Liver (tissue), 9 donors: ENCODE results near the gene BDKRB2. TPM values are rescaled to one million over a fixed set of nuclear protein-coding genes. Genes with fewer than 3 reads are reported as not detected.

ENCODE experiments used
- DNase-seq: peaks from one replicate; pipeline ENCODE4 v3.0.0-alpha.2; 2017; ENCODE audit warnings: low spot score
- H3K27ac ChIP-seq, 2 donors: one replicate each; pipeline ENCODE4 v1.7.0; 2013; ENCODE audit warnings: inconsistent platforms in 2 of 2, low read length in 2 of 2, control low read depth in 1 of 2, low read depth in 1 of 2, mild to moderate bottlenecking in 1 of 2
- H3K27me3 ChIP-seq, 4 donors: one replicate each; pipeline versions ENCODE4 v1.6.1 to v1.7.0; 2013; ENCODE audit warnings: low read length in 3 of 4, inconsistent platforms in 1 of 4, mild to moderate bottlenecking in 1 of 4, moderate library complexity in 1 of 4; ENCODE audit not compliant: control insufficient read depth in 4 of 4, insufficient read depth in 4 of 4
- H3K36me3 ChIP-seq, 4 donors: one replicate each; pipeline versions ENCODE4 v1.6.1 to v1.7.0; 2013; ENCODE audit warnings: low read length in 3 of 4, mild to moderate bottlenecking in 3 of 4, low read depth in 1 of 4, moderate library complexity in 1 of 4; ENCODE audit not compliant: control insufficient read depth in 4 of 4, insufficient read depth in 3 of 4
- H3K4me1 ChIP-seq, 4 donors: one replicate each; pipeline versions ENCODE4 v1.6.1 to v1.7.0; 2013; ENCODE audit warnings: low read length in 3 of 4, mild to moderate bottlenecking in 3 of 4, moderate library complexity in 1 of 4; ENCODE audit not compliant: control insufficient read depth in 4 of 4, insufficient read depth in 4 of 4
- H3K4me3 ChIP-seq, 3 donors: one replicate each; pipeline versions ENCODE4 v1.6.1 to v1.7.0; 2013; ENCODE audit warnings: low read length in 3 of 3, control low read depth in 1 of 3, low read depth in 1 of 3, mild to moderate bottlenecking in 1 of 3
- H3K9ac ChIP-seq, 2 donors: one replicate each; pipeline ENCODE4 v1.7.0; 2013; ENCODE audit warnings: low read length in 2 of 2, mild to moderate bottlenecking in 2 of 2, moderate library complexity in 2 of 2, control low read depth in 1 of 2, low read depth in 1 of 2
- H3K9me3 ChIP-seq, 4 donors: one replicate each; pipeline versions ENCODE4 v1.6.1 to v1.7.0; 2013; ENCODE audit warnings: low read length in 3 of 4; ENCODE audit not compliant: control insufficient read depth in 4 of 4
- ATF3 ChIP-seq: IDR thresholded peaks from 2 replicates; pipeline ENCODE4 v1.6.1; 2016; ENCODE audit warnings: antibody characterized with exemption
- CTCF ChIP-seq: fragments of 150-350 bp; IDR thresholded peaks from 2 replicates; pipeline ENCODE4 v1.5.1; 2017; ENCODE audit warnings: improper control_type of control experiment, low read depth, low read length; ENCODE audit not compliant: missing input control
- FOXA1 ChIP-seq: IDR thresholded peaks from 2 replicates; pipeline ENCODE4 v1.6.1; 2016; ENCODE audit warnings: antibody characterized with exemption
- FOXA2 ChIP-seq: IDR thresholded peaks from 2 replicates; pipeline ENCODE4 v1.6.1; 2016; ENCODE audit warnings: antibody characterized with exemption
- GABPA ChIP-seq, 2 donors: IDR thresholded peaks in 1 of 2; conservative IDR thresholded peaks in 1 of 2; 2 replicates each; pipeline ENCODE4 v1.6.1; 2016; ENCODE audit warnings: antibody characterized with exemption in 2 of 2, mild to moderate bottlenecking in 1 of 2, moderate library complexity in 1 of 2
- HNF4A ChIP-seq, 2 donors: conservative IDR thresholded peaks; 2 replicates each; pipeline ENCODE4 v1.6.1; 2016; ENCODE audit warnings: antibody characterized with exemption in 2 of 2, mild to moderate bottlenecking in 2 of 2
- HNF4G ChIP-seq: IDR thresholded peaks from 2 replicates; pipeline ENCODE4 v1.6.1; 2016; ENCODE audit warnings: antibody characterized with exemption
- JUND ChIP-seq, 2 donors: IDR thresholded peaks; 2 replicates each; pipeline ENCODE4 v1.6.1; 2016; ENCODE audit warnings: antibody characterized with exemption in 2 of 2
- MAX ChIP-seq: IDR thresholded peaks from 2 replicates; pipeline ENCODE4 v1.6.1; 2016; ENCODE audit warnings: antibody characterized with exemption
- NR2F2 ChIP-seq: IDR thresholded peaks from 2 replicates; pipeline ENCODE4 v1.6.1; 2016; ENCODE audit warnings: antibody characterized with exemption
- RAD21 ChIP-seq, 2 donors: IDR thresholded peaks; 2 replicates each; pipeline ENCODE4 v1.6.1; 2016; ENCODE audit warnings: antibody characterized with exemption in 2 of 2, mild to moderate bottlenecking in 2 of 2
- REST ChIP-seq: IDR thresholded peaks from 2 replicates; pipeline ENCODE4 v1.6.1; 2016; ENCODE audit warnings: antibody characterized with exemption, mild to moderate bottlenecking
- RXRA ChIP-seq, 2 donors: IDR thresholded peaks; 2 replicates each; pipeline ENCODE4 v1.6.1; 2017 to 2018; ENCODE audit warnings: antibody characterized with exemption in 2 of 2, mild to moderate bottlenecking in 1 of 2
- SP1 ChIP-seq: IDR thresholded peaks from 2 replicates; pipeline ENCODE4 v1.6.1; 2018; ENCODE audit warnings: antibody characterized with exemption, mild to moderate bottlenecking
- TAF1 ChIP-seq: conservative IDR thresholded peaks from 2 replicates; pipeline ENCODE4 v1.6.1; 2016; ENCODE audit warnings: antibody characterized with exemption, mild to moderate bottlenecking
- whole genome bisulfite sequencing: extraction: QIAGEN DNeasy Blood & Tissue Kit; methylation state at CpG from one replicate; pipeline ENCODE4 v1.1.7; 2013; 5-methylcytosine and 5-hydroxymethylcytosine counted together
- polyA plus RNA-seq, 2 donors: library from polyadenylated mRNA; stranded (reverse) in 1 of 2; unstranded in 1 of 2; fragments of 200-250 nt in 1 of 2; fragments of >200 nt in 1 of 2; fragmentation: Nextera tagmentation in 1 of 2; extraction: Ambion mirVana in 1 of 2; gene quantifications; one replicate each; pipeline versions ENCODE4 v1.2.1 to v1.2.3, GENCODE V29; 2013 to 2015
- total RNA-seq, 2 donors: library from RNA; depleted of rRNA; stranded (reverse); fragments of >200 nt; gene quantifications; one replicate each; pipeline ENCODE4 v1.2.3, GENCODE V29; 2014
- donor health status: healthy.
- donor health status: healthy.
- donor health status: healthy.
- donor health status: healthy.
- donor health status: healthy.

Gene BDKRB2
- total and polyA plus RNA-seq, 4 donors: 0.10 to 0.25 (median 0.17) TPM

- Histone ChIP-seq H3K4me3 (no peak overlapping the region), H3K9me3 (no peaks in the 10 kb centered on the region), H3K27me3 (peaks cover 0 to 3% (median 0%) of the 10 kb centered on the region in 4 donors), H3K36me3 (no peaks in the 10 kb centered on the region), H3K9ac (no peak overlapping the region), H3K4me1 (peaks cover 4 to 12% (median 7%) of the 10 kb centered on the region in 4 donors), H3K27ac (no peak overlapping the region)
- TF ChIP-seq SP1: no peak
- TF ChIP-seq CTCF: no peak
- no peak for TF ChIP-seq JUND (IDR thresholded peaks at IDR 0.05)
- TF ChIP-seq FOXA2: no peak
- TF ChIP-seq REST: no peak
- TF ChIP-seq ATF3: no peak
- no peak for TF ChIP-seq HNF4A (conservative IDR thresholded peaks at IDR 0.05)
- TF ChIP-seq RAD21 (IDR thresholded peaks at IDR 0.05): no peak
- TF ChIP-seq HNF4G: no peak
- TF ChIP-seq FOXA1: no peak
- TF ChIP-seq GABPA (IDR thresholded peaks at IDR 0.05 in 1 of 2, conservative IDR thresholded peaks at IDR 0.05 in 1 of 2): no peak
- no peak for TF ChIP-seq NR2F2
- no peak for TF ChIP-seq TAF1
- TF ChIP-seq RXRA (IDR thresholded peaks at IDR 0.05): no peak
- no peak for TF ChIP-seq MAX
- 96% methylated on average over 8 of the region's 8 CpGs for WGBS
- no peak for DNase-seq
These were observed 3.5 kb upstream of the BDKRB2 start for GRCh38 chr14:96201157-96201556.

- no peaks in the 10 kb centered on the region for H3K9me3 ChIP-seq
- WGBS: 41% methylated on average over 10 of the region's 10 CpGs
- H3K36me3 ChIP-seq: no peaks in the 10 kb centered on the region
- no peak overlapping the region for H3K27ac ChIP-seq
- peaks cover 4 to 12% (median 7%) of the 10 kb centered on the region in 4 donors for H3K4me1 ChIP-seq
- peak; percentile 47 for DNase-seq
- peak; percentile 30 to 36 for TF ChIP-seq HNF4A (conservative IDR thresholded peaks at IDR 0.05)
- peak; percentile 27 to 37 for TF ChIP-seq RXRA (IDR thresholded peaks at IDR 0.05)
- TF ChIP-seq FOXA1: no peak
- H3K27me3 ChIP-seq: peaks cover 0 to 3% (median 0%) of the 10 kb centered on the region in 4 donors
- H3K4me3 ChIP-seq: no peak overlapping the region
- H3K9ac ChIP-seq: no peak overlapping the region
These were observed 2.7 kb upstream of the BDKRB2 start for GRCh38 chr14:96201965-96202364.
